DOHH2 (cell line): ENCODE data around the gene SLC44A3.

ENCODE experiments used
- H3F3A ChIP-seq: fragments of 200-600 bp; sonication (generic), shearing (Covaris generic); 2 replicates; pipeline ENCODE4 v1.6.0; 2016; ENCODE audit warnings: antibody characterized with exemption, mild to moderate bottlenecking; ENCODE audit not compliant: control insufficient read depth, insufficient read depth
- H3K27ac ChIP-seq: fragments of 200-600 bp; sonication (generic); 2 replicates; pipeline ENCODE4 v1.5.1; 2014; ENCODE audit warnings: low read depth, mild to moderate bottlenecking, low read length, moderate library complexity
- H3K27me3 ChIP-seq: fragments of 200-600 bp; sonication (generic); 2 replicates; pipeline ENCODE4 v1.6.1; 2014; ENCODE audit warnings: mild to moderate bottlenecking, low read length, mixed read lengths; ENCODE audit not compliant: control insufficient read depth
- H3K36me3 ChIP-seq: fragments of 200-600 bp; sonication (generic); 2 replicates; pipeline ENCODE4 v1.6.1; 2014; ENCODE audit warnings: mild to moderate bottlenecking, low read length, moderate library complexity, mixed read lengths; ENCODE audit not compliant: control insufficient read depth
- H3K4me1 ChIP-seq: fragments of 200-600 bp; sonication (generic); 2 replicates; pipeline ENCODE4 v1.6.1; 2014; ENCODE audit warnings: mild to moderate bottlenecking, low read length, mixed read lengths; ENCODE audit not compliant: control insufficient read depth
- H3K4me2 ChIP-seq: fragments of 200-600 bp; sonication (generic); 2 replicates; pipeline ENCODE4 v1.6.0; 2014; ENCODE audit warnings: mild to moderate bottlenecking, low read length, moderate library complexity
- H3K4me3 ChIP-seq: fragments of 200-600 bp; sonication (generic); 2 replicates; pipeline ENCODE4 v1.5.1; 2014; ENCODE audit warnings: mild to moderate bottlenecking, low read length, mixed read lengths
- H3K79me2 ChIP-seq: fragments of 200-600 bp; sonication (generic); 2 replicates; pipeline ENCODE4 v1.6.1; 2014; ENCODE audit warnings: mild to moderate bottlenecking, low read length, mixed read lengths; ENCODE audit not compliant: control insufficient read depth
- H3K9me2 ChIP-seq: fragments of 200-600 bp; sonication (generic); replicated peaks from 2 replicates; pipeline ENCODE4 v1.6.1; 2014; ENCODE audit warnings: mild to moderate bottlenecking, low read length, mixed read lengths; ENCODE audit not compliant: control insufficient read depth
- H3K9me3 ChIP-seq: fragments of 200-600 bp; sonication (generic); 2 replicates; pipeline ENCODE4 v1.6.1; 2014; ENCODE audit warnings: antibody characterized with exemption, low read length, mixed read lengths; ENCODE audit not compliant: control insufficient read depth, insufficient read depth
- H4K20me1 ChIP-seq: fragments of 200-600 bp; sonication (generic); 2 replicates; pipeline ENCODE4 v1.6.0; 2014; ENCODE audit warnings: low read depth, mild to moderate bottlenecking, antibody characterized with exemption, low read length, moderate library complexity; ENCODE audit not compliant: control insufficient read depth, insufficient read depth
- CTCF ChIP-seq: fragments of 200-600 bp; sonication (generic); IDR thresholded peaks from one replicate; pipeline ENCODE4 v1.5.1; 2014; ENCODE audit warnings: antibody characterized with exemption, mild to moderate bottlenecking, low read depth, low read length; ENCODE audit not compliant: poor library complexity, severe bottlenecking
- EZH2phosphoT487 ChIP-seq: fragments of 200-600 bp; sonication (generic); IDR thresholded peaks from 2 replicates; pipeline ENCODE4 v1.6.1; 2017; ENCODE audit warnings: borderline replicate concordance, mild to moderate bottlenecking, antibody characterized with exemption, low read length, moderate library complexity, mixed read lengths

SLC44A3 gene

GRCh38 chr1:94854458-94855306, 34.5 kb downstream of the SLC44A3 start:
- Histone ChIP-seq H3K4me1 (no peaks in the 10 kb centered on the region), H3K4me3 (peak overlapping the region; percentile 53), H3K36me3 (no peaks in the 10 kb centered on the region), H3K27me3 (peaks cover 17% of the 10 kb centered on the region), H3K4me2 (peak overlapping the region; percentile 68), H3K9me3 (no peaks in the 10 kb centered on the region), H4K20me1 (no peaks in the 10 kb centered on the region), H3K27ac (no peak overlapping the region), H3K79me2 (no peaks in the 10 kb centered on the region), H3K9me2 (no peaks in the 10 kb centered on the region), H3F3A (no peaks in the 10 kb centered on the region)
- TF ChIP-seq CTCF (peak; percentile 88), EZH2phosphoT487 (no peak)

GRCh38 chr1:94855307-94855700, 35.1 kb downstream of the SLC44A3 start:
- Histone ChIP-seq H3K27me3 (peaks cover 20% of the 10 kb centered on the region), H3K9me3 (no peaks in the 10 kb centered on the region), H3K4me3 (no peak overlapping the region), H4K20me1 (no peaks in the 10 kb centered on the region), H3K9me2 (no peaks in the 10 kb centered on the region), H3F3A (no peaks in the 10 kb centered on the region), H3K4me1 (no peaks in the 10 kb centered on the region), H3K27ac (no peak overlapping the region), H3K79me2 (no peaks in the 10 kb centered on the region), H3K4me2 (no peak overlapping the region), H3K36me3 (no peaks in the 10 kb centered on the region)
- no peak for TF ChIP-seq CTCF
- TF ChIP-seq EZH2phosphoT487 = no peak

GRCh38 chr1:94856004-94856403, 35.8 kb downstream of the SLC44A3 start:
- Histone ChIP-seq H3K9me2 (no peaks in the 10 kb centered on the region), H3K4me1 (no peaks in the 10 kb centered on the region), H3K9me3 (no peaks in the 10 kb centered on the region), H3K79me2 (no peaks in the 10 kb centered on the region), H4K20me1 (no peaks in the 10 kb centered on the region), H3K27ac (no peak overlapping the region), H3K27me3 (peaks cover 20% of the 10 kb centered on the region), H3K36me3 (no peaks in the 10 kb centered on the region), H3K4me2 (no peak overlapping the region), H3F3A (no peaks in the 10 kb centered on the region), H3K4me3 (no peak overlapping the region)
- TF ChIP-seq EZH2phosphoT487 (no peak), CTCF (no peak)
